Transverse colon (tissue), 3 donors: ENCODE results near the gene RNF5.

ENCODE experiments used
- EP300 ChIP-seq: sonication (generic); formaldehyde crosslinking; IDR thresholded peaks from one replicate; pipeline ENCODE4 v1.6.1; 2017; ENCODE audit warnings: antibody characterized with exemption, low read depth
- POLR2A ChIP-seq: fragments of 450-650 bp; IDR thresholded peaks from one replicate; pipeline ENCODE4 v1.6.1; 2016; ENCODE audit warnings: antibody characterized with exemption, mild to moderate bottlenecking, moderate library complexity
- TF ChIP-seq, protein P1 (sequence below), 5 experiments: fragments of 200-600 bp in 3 of 5; fragments of 450-650 bp in 2 of 5; sonication (generic) in 3 of 5; IDR thresholded peaks; 1 replicate in 2 of 5; 2 replicates in 3 of 5; pipeline ENCODE4 v1.5.1; 2016 to 2017; ENCODE audit warnings: antibody characterized with exemption in 5 of 5, inconsistent platforms in 3 of 5, mild to moderate bottlenecking in 2 of 5, moderate library complexity in 1 of 5

DNA sequence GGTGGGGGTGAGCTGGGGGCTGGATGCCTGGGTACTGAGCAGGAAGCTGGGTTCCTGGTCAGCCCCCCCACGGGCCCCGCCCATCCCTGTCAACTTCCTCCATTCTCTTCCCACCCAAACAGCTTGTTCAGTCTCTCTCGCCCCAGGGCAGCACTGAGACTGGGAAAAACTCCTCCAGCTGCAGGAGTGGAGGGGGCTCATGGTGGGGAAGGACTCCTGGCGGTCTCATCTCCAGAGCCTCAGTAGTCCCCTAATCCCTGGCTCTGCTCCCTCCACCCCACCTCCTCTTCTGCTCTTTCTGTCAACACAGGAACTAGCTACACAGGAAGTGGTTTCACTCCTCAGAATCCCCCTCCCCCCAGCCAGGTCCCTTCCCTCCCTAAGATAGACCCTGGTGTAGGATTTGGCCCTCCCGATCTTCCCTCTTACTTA is 14.4 kb downstream of the RNF5 start, which contains the start of gene GPSM3:
- TF ChIP-seq, protein P1, sequence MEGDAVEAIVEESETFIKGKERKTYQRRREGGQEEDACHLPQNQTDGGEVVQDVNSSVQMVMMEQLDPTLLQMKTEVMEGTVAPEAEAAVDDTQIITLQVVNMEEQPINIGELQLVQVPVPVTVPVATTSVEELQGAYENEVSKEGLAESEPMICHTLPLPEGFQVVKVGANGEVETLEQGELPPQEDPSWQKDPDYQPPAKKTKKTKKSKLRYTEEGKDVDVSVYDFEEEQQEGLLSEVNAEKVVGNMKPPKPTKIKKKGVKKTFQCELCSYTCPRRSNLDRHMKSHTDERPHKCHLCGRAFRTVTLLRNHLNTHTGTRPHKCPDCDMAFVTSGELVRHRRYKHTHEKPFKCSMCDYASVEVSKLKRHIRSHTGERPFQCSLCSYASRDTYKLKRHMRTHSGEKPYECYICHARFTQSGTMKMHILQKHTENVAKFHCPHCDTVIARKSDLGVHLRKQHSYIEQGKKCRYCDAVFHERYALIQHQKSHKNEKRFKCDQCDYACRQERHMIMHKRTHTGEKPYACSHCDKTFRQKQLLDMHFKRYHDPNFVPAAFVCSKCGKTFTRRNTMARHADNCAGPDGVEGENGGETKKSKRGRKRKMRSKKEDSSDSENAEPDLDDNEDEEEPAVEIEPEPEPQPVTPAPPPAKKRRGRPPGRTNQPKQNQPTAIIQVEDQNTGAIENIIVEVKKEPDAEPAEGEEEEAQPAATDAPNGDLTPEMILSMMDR (IDR thresholded peaks at IDR 0.05) = no peak
- peak; percentile 10 for TF ChIP-seq POLR2A
- no peak for TF ChIP-seq EP300
